ENCODE results near the gene TAOK2.

TAOK2 gene

GRCh38 chr16:29940656-29941055 lies 33.0 kb upstream of the TAOK2 start:
- TF ChIP-seq, protein P1, sequence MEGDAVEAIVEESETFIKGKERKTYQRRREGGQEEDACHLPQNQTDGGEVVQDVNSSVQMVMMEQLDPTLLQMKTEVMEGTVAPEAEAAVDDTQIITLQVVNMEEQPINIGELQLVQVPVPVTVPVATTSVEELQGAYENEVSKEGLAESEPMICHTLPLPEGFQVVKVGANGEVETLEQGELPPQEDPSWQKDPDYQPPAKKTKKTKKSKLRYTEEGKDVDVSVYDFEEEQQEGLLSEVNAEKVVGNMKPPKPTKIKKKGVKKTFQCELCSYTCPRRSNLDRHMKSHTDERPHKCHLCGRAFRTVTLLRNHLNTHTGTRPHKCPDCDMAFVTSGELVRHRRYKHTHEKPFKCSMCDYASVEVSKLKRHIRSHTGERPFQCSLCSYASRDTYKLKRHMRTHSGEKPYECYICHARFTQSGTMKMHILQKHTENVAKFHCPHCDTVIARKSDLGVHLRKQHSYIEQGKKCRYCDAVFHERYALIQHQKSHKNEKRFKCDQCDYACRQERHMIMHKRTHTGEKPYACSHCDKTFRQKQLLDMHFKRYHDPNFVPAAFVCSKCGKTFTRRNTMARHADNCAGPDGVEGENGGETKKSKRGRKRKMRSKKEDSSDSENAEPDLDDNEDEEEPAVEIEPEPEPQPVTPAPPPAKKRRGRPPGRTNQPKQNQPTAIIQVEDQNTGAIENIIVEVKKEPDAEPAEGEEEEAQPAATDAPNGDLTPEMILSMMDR (IDR thresholded peaks at IDR 0.05; ENCODE audit: borderline replicate concordance, insufficient read depth, low read depth, low read length), result no peak
- H3K4me3 ChIP-seq (ENCODE audit: low read depth, low read length), result no peak overlapping the region

GRCh38 chr16:29943846-29944799 lies 29.5 kb upstream of the TAOK2 start:
- TF ChIP-seq, protein P1 (IDR thresholded peaks at IDR 0.05; ENCODE audit: borderline replicate concordance, insufficient read depth, low read depth, low read length), result no peak
- no peak overlapping the region for H3K4me3 ChIP-seq (ENCODE audit: low read depth, low read length)

GRCh38 chr16:29947897-29948296 lies 25.8 kb upstream of the TAOK2 start:
- TF ChIP-seq, protein P1 (IDR thresholded peaks at IDR 0.05; ENCODE audit: borderline replicate concordance, insufficient read depth, low read depth, low read length), result no peak

DNA sequence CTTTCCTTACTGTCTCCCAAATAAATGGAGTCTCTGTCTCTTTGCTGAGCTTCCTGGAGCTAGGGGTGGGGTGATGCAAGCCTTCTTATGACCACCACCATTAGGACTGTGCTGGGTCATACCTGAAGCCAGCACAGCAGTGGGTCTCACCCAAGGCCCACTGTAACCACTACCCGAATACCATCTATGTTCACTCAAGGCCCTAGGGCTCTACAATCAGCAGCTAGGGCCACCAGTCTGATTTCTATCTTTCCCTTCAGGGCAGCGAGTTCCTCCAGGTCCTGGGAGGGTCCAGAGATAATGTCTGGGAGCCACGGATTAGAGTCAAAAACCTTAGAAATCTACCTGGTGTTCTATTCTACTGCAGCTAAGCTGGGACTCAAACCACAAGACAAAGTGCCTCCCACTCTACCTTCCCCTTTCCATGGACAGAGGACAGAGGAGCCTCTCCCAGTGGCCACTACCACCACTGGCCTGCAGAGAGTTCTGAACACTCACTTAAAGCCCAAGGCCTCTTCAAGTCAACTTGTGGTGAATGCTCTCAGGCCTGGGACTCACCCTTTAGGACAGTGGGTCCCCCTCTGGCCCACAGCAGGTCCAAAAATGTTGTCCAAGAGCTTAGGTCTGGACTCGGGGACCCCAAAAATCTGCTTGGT lies 22.7 kb upstream of the TAOK2 start:
- H3K4me3 ChIP-seq (ENCODE audit: low read depth, low read length), result no peak overlapping the region
- TF ChIP-seq, protein P1 (IDR thresholded peaks at IDR 0.05; ENCODE audit: borderline replicate concordance, insufficient read depth, low read depth, low read length), result no peak

More at GRCh38 chr16:29947897-29948296, 25.8 kb upstream of the TAOK2 start:
- no peak overlapping the region for H3K4me3 ChIP-seq (ENCODE audit: low read depth, low read length)

- TF ChIP-seq, protein P1 (IDR thresholded peaks at IDR 0.05; ENCODE audit: borderline replicate concordance, insufficient read depth, low read depth, low read length), result no peak
- no peak overlapping the region for H3K4me3 ChIP-seq (ENCODE audit: low read depth, low read length)
Measured at GRCh38 chr16:29951625-29952365, 21.9 kb upstream of the TAOK2 start.

- H3K4me3 ChIP-seq (ENCODE audit: low read depth, low read length), result no peak overlapping the region
- TF ChIP-seq, protein P1 (IDR thresholded peaks at IDR 0.05; ENCODE audit: borderline replicate concordance, insufficient read depth, low read depth, low read length), result no peak
Measured at GRCh38 chr16:29958756-29959155, 14.9 kb upstream of the TAOK2 start.
